ENCODE data around the gene LGALS1.

DNA sequence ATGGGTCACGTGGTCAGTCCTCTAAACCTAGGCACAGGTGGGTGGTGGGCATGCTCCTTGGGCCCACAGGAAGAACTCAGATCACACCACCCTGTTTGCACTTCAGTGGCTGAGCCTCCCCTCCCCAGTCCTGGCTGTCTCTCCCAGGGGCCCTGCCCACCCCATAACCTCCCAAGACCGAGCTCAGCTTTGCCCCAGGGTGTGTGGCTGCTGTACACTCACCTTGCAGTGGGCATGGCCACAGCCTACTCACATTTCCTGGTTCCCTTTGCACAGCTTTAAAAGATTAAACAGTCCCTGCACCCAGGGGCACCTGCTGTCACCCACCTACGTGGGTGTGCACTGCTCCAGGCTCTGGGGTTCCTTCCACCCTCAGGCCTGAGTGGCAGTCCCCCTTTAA lies 35.2 kb downstream of the LGALS1 start:
- TF ChIP-seq EZH2phosphoT487 (IDR thresholded peaks at IDR 0.05; ENCODE audit: low read depth, severe bottlenecking, unreplicated experiment) (no peak), EZH2 (IDR thresholded peaks at IDR 0.05; ENCODE audit: borderline replicate concordance) (no peak), CTCF (IDR thresholded peaks at IDR 0.05; ENCODE audit: poor library complexity) (no peak)

Measured in hepatocyte (in vitro differentiated cells).